Endothelial cell of umbilical vein (primary cell): ENCODE data around the gene EPHA4. TPM values are rescaled to one million over a fixed set of nuclear protein-coding genes. Genes with fewer than 3 reads are reported as not detected.

Experiments
- BruUV-seq: library from RNA; stranded (reverse); fragments of 400-500 nt; replicated peaks from 2 replicates; lab custom pipeline; 2021; lab: Mats Ljungman, UMichigan
- CTCF ChIA-PET: fragments of 300-600, 350-600 bp; sonication (Branson Sonifier 250); formaldehyde crosslinking; loops from one replicate; lab custom pipeline; 2021; ENCODE audit warnings: antibody characterized with exemption, inconsistent platforms; lab: Charles Lee
- POLR2A ChIA-PET: fragments of 300-600, 350-600 bp; sonication (Branson Sonifier 250); formaldehyde crosslinking; loops from one replicate; lab custom pipeline; 2021; ENCODE audit warnings: antibody characterized with exemption, inconsistent platforms; lab: Charles Lee
- DNase-seq: peaks from one replicate; pipeline ENCODE4 v3.0.0-alpha.2; 2011; ENCODE audit warnings: low read depth, low spot score
- FAIRE-seq: peaks from 2 replicates; lab custom pipeline; 2011; peaks lifted over from hg19 to GRCh38; lab: Jason Lieb, UNC
- H2AFZ ChIP-seq: 2 replicates; pipeline ENCODE4 v1.6.0; 2012; ENCODE audit warnings: low read depth, low read length, control low read depth, inconsistent platforms
- H3K27ac ChIP-seq: 2 replicates; pipeline ENCODE4 v1.5.1; 2011; ENCODE audit warnings: low read depth, mild to moderate bottlenecking, control low read depth, low read length, moderate library complexity; ENCODE audit not compliant: insufficient read depth
- H3K27me3 ChIP-seq, 2 experiments: 2 replicates each; pipeline versions ENCODE4 v1.6.0 to v1.6.1; 2011; ENCODE audit warnings: low read length in 2 of 2, mixed read lengths in 1 of 2; ENCODE audit not compliant: control insufficient read depth in 2 of 2, insufficient read depth in 2 of 2
- H3K36me3 ChIP-seq, 2 experiments: 2 replicates in 1 of 2; 3 replicates in 1 of 2; pipeline ENCODE4 v1.5.1; 2011; ENCODE audit warnings: low read length in 2 of 2, mild to moderate bottlenecking in 1 of 2, moderate library complexity in 1 of 2; ENCODE audit not compliant: control insufficient read depth in 2 of 2, insufficient read depth in 2 of 2; ENCODE audit errors: extremely low read depth in 1 of 2
- H3K4me1 ChIP-seq: 3 replicates; pipeline ENCODE4 v1.5.1; 2011; ENCODE audit warnings: mild to moderate bottlenecking, low read length; ENCODE audit not compliant: control insufficient read depth, insufficient read depth; ENCODE audit errors: extremely low read depth
- H3K4me2 ChIP-seq: 2 replicates; pipeline ENCODE4 v1.6.1; 2011; ENCODE audit warnings: low read length, control low read depth, mixed read lengths; ENCODE audit not compliant: insufficient read depth
- H3K4me3 ChIP-seq, 3 experiments: fragments of 200-600 bp in 1 of 3; sonication (generic), shearing (Covaris generic) in 1 of 3; replicated peaks in 1 of 3; 2 replicates each; pipeline ENCODE4 v1.5.1; 2011 to 2016; ENCODE audit warnings: control low read depth in 3 of 3, low read length in 3 of 3, mild to moderate bottlenecking in 2 of 3, inconsistent platforms in 1 of 3, low read depth in 1 of 3, moderate library complexity in 1 of 3; ENCODE audit not compliant: insufficient read depth in 1 of 3
- H3K79me2 ChIP-seq: 2 replicates; pipeline ENCODE4 v1.6.0; 2012; ENCODE audit warnings: low read length, inconsistent platforms; ENCODE audit not compliant: control insufficient read depth, insufficient read depth
- H3K9ac ChIP-seq: replicated peaks from 2 replicates; pipeline ENCODE3; 2011; ENCODE audit warnings: low read length, control low read depth; ENCODE audit not compliant: insufficient read depth; ENCODE audit errors: extremely low read depth
- H3K9me1 ChIP-seq: replicated peaks from 3 replicates; pipeline ENCODE4 v1.6.0; 2011; ENCODE audit warnings: mild to moderate bottlenecking, low read length; ENCODE audit not compliant: control insufficient read depth, insufficient read depth; ENCODE audit errors: extremely low read depth
- H3K9me3 ChIP-seq: replicated peaks from 2 replicates; pipeline ENCODE4 v1.5.1; 2012; ENCODE audit warnings: low read length, inconsistent platforms; ENCODE audit not compliant: control insufficient read depth, insufficient read depth
- H4K20me1 ChIP-seq: replicated peaks from 2 replicates; pipeline ENCODE3; 2011; ENCODE audit warnings: mild to moderate bottlenecking, low read length; ENCODE audit not compliant: control insufficient read depth, insufficient read depth; ENCODE audit errors: extremely low read depth
- EZH2 ChIP-seq: IDR thresholded peaks from 2 replicates; pipeline ENCODE4 v1.6.1; 2012; ENCODE audit warnings: borderline replicate concordance, low read depth, mild to moderate bottlenecking, moderate library complexity, low read length, inconsistent platforms; ENCODE audit not compliant: severe bottlenecking
- FOS ChIP-seq: IDR thresholded peaks from 2 replicates; pipeline ENCODE4 v1.6.1; 2011; ENCODE audit warnings: mild to moderate bottlenecking, low read length, moderate library complexity, borderline replicate concordance; ENCODE audit not compliant: insufficient read depth
- GATA2 ChIP-seq: IDR thresholded peaks from 2 replicates; pipeline ENCODE4 v1.7.0; 2011; ENCODE audit warnings: low read depth, mild to moderate bottlenecking, moderate library complexity, mixed read lengths, low read length; ENCODE audit not compliant: insufficient read length, insufficient read depth
- JUN ChIP-seq: IDR thresholded peaks from 2 replicates; pipeline ENCODE4 v1.6.1; 2011; ENCODE audit warnings: borderline replicate concordance, low read depth; ENCODE audit not compliant: insufficient read length, insufficient read depth
- MYC ChIP-seq: IDR thresholded peaks from one replicate; pipeline ENCODE4 v1.6.1; 2011; ENCODE audit warnings: mild to moderate bottlenecking, low read depth, low read length
- POLR2A ChIP-seq: IDR thresholded peaks from 2 replicates; pipeline ENCODE4 v1.6.1; 2012; ENCODE audit warnings: low read depth, mild to moderate bottlenecking, control low read depth, low read length
- POLR2AphosphoS5 ChIP-seq: IDR thresholded peaks from 2 replicates; pipeline ENCODE4 v1.6.1; 2012; ENCODE audit warnings: low read depth, mild to moderate bottlenecking, control low read depth, low read length, moderate library complexity; ENCODE audit not compliant: insufficient read depth
- dilution Hi-C: fragments of 300-500 bp; cut with MboI; formaldehyde crosslinking; loops from one replicate; pipeline ENCODE4 v1.15.0; 2019; ENCODE audit warnings: low sequenced_read_pairs; ENCODE audit not compliant: extremely low pct_ligation_motif_present
- intact Hi-C: fragments of 100-400 bp; cut with micrococcal nuclease; formaldehyde crosslinking; loops from one replicate; pipeline ENCODE4 v1.10.0; 2022
- polyA plus RNA-seq, 4 experiments: library from polyadenylated mRNA; depleted of rRNA in 3 of 4; stranded (reverse) in 3 of 4; unstranded in 1 of 4; fragments of >200 nt; gene quantifications; 2 replicates each; pipeline versions ENCODE4 v1.2.1 to v1.2.3, GENCODE V29; 2011 to 2012; ENCODE audit warnings: missing spikeins in 1 of 4
- total RNA-seq: library from RNA; stranded (reverse); gene quantifications from 2 replicates; pipeline ENCODE4 v1.2.3, GENCODE V29; 2021
- TF ChIP-seq, protein P1 (sequence below), 2 donors: IDR thresholded peaks; 1 replicate in 1 of 2; 2 replicates in 1 of 2; pipeline ENCODE4 v1.5.1; 2011; ENCODE audit warnings: low read length in 2 of 2, mild to moderate bottlenecking in 2 of 2, moderate library complexity in 2 of 2, control low read depth in 1 of 2, inconsistent platforms in 1 of 2, low read depth in 1 of 2; ENCODE audit not compliant: insufficient read depth in 1 of 2; ENCODE audit errors: extremely low read depth in 1 of 2
- TF ChIP-seq, protein P2 (sequence below): IDR thresholded peaks from 2 replicates; pipeline ENCODE4 v1.6.1; 2011; ENCODE audit not compliant: insufficient read depth, insufficient read length

The EPHA4 gene
- total and polyA plus RNA-seq, 2 donors (not counting 3 experiments of a cell fraction or from before 2014, with no cell fraction given): 11.9 to 19.8 TPM

DNA sequence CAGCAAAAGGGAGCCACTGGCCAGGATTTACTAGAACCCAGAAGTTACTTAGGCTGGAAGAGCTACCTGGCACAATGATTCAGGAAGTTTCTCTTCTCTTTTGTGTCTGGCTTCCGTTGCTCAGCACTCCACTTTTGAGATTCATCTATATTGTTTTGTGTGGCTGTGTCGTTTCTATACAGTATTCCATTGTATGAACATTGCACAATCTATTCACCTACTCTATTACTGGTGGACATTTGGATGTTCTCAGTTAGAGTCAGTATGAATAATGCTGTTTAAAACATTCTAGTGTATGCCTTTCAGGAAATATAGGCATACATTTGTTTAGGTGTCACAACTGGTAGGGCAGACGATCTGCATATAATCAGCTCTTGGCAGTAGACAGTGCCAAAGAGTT, 36.3 kb upstream of the EPHA4 start:
- dilution Hi-C loops: no loop called here
- no peaks in the 10 kb centered on the region for H4K20me1 ChIP-seq
- DNase-seq: no peak
- H3K9me3 ChIP-seq: no peaks in the 10 kb centered on the region
- no peak overlapping the region for H3K9ac ChIP-seq
- H3K4me3 ChIP-seq: no peak overlapping the region
- no peak overlapping the region for H2AFZ ChIP-seq
- ChIA-PET CTCF (interaction anchor here (0.6 kb wide), 1 partner anchor 162 kb away, joined by 3 read pairs; no protein-coding TSS in a partner anchor), POLR2A (no interaction called here)
- no peaks in the 10 kb centered on the region for H3K27me3 ChIP-seq
- H3K9me1 ChIP-seq: no peaks in the 10 kb centered on the region
- FAIRE-seq: no peak
- no peak for TF ChIP-seq POLR2A
- no peak for TF ChIP-seq JUN
- TF ChIP-seq, protein P1, sequence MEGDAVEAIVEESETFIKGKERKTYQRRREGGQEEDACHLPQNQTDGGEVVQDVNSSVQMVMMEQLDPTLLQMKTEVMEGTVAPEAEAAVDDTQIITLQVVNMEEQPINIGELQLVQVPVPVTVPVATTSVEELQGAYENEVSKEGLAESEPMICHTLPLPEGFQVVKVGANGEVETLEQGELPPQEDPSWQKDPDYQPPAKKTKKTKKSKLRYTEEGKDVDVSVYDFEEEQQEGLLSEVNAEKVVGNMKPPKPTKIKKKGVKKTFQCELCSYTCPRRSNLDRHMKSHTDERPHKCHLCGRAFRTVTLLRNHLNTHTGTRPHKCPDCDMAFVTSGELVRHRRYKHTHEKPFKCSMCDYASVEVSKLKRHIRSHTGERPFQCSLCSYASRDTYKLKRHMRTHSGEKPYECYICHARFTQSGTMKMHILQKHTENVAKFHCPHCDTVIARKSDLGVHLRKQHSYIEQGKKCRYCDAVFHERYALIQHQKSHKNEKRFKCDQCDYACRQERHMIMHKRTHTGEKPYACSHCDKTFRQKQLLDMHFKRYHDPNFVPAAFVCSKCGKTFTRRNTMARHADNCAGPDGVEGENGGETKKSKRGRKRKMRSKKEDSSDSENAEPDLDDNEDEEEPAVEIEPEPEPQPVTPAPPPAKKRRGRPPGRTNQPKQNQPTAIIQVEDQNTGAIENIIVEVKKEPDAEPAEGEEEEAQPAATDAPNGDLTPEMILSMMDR (IDR thresholded peaks at IDR 0.05; ENCODE audit: extremely low read depth in 1 of 2, insufficient read depth in 1 of 2, low read depth in 1 of 2, low read length in 2 of 2): no peak
- TF ChIP-seq GATA2: no peak
- TF ChIP-seq MYC: no peak
- TF ChIP-seq, protein P2, sequence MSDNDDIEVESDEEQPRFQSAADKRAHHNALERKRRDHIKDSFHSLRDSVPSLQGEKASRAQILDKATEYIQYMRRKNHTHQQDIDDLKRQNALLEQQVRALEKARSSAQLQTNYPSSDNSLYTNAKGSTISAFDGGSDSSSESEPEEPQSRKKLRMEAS: no peak
- no peak for TF ChIP-seq FOS
- no peak for TF ChIP-seq EZH2
- no peak for TF ChIP-seq POLR2AphosphoS5
- H3K79me2 ChIP-seq: no peaks in the 10 kb centered on the region
- no TSS peak for BruUV-seq
- no peak overlapping the region for H3K4me2 ChIP-seq
- no peaks in the 10 kb centered on the region for H3K4me1 ChIP-seq
- no peak overlapping the region for H3K27ac ChIP-seq
- intact Hi-C loops: no loop called here
- H3K36me3 ChIP-seq: no peaks in the 10 kb centered on the region
